T follicular helper cell (primary cell): ENCODE measurements around the gene GRK5.
"Not testable (repeated sequence)": the region's sequence is repeated elsewhere in the genome, so short reads cannot be mapped to it uniquely, and the experiment has no call there.

Experiments used
- DNase-seq: peaks from one replicate; pipeline ENCODE4 v3.0.0-alpha.2; 2020; ENCODE audit warnings: low read depth

GRK5 gene

DNA sequence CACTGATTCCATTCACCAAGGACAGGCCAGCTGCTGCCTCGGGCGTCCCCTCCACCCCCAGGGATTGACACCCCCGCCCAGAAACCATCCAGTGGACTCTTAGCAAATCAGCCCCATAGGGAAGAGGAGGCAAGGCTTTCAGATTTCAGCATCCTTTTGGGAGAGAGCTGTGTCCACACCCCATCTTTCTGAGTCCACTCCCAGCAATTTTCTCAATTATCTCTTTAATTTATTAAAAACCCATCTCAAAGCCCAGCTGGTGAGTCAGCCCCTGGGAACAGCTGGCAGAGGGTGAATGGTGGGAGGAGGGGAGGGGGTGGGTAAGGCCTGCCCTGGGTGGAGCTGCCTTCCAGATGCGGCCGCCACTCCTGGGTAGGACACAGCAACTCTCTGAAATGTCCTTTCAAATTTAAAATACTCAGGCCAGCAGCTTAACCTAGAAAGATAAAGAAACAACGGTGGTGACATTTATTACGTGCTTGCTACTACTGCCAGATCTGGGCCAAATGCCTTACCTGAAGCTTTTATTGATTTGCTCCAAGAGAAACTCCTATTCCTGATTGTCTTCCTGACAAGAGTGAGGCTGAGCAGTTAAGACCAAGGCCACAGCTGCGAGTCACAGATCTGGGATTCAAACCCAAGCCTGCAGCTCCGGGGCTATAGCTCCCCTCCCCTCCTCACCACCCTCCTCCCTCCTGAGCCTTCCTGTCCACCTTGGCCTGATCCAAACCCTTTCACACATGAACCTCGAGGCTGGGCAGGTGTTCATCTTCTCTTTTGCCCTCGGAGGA is 214.7 kb downstream of the GRK5 start:
- no peak for DNase-seq

DNA sequence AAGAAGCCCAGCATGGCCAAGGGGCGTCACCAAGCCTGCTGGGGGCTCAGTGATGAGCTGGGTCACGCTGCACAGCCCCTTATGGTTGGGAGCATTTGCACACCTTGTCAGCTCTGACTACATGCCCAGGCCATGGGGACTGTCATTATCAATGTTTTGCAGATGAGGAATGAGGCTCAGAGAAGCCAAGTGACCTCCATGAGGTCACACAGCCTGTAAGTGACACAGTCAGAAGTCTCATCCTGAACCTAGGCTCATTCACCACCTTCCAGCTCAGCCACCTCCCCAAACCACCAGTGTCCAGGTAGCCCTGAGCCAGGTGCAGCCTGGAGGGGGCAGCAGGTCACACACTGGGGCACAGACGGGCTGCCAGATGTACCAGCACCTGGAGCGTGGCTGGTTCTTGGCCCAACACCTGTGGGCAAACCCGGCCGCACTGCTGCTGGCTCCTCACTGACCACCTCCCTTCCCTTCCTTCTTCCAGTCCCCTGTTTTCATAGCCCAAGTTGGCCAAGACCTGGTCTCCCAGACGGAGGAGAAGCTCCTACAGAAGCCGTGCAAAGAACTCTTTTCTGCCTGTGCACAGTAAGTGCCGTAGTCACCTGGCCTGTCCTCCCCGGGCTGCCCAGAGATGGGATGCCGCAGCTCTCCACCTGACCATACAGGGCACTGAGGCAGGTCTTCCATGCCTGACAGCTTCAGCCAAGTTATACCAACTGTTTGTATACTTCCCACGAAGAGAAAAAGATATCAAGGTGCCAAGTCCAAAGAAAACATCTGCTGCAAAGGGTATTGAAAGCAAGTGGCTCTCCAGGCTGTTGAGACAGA is 215.5 kb downstream of the GRK5 start:
- no peak for DNase-seq

DNA sequence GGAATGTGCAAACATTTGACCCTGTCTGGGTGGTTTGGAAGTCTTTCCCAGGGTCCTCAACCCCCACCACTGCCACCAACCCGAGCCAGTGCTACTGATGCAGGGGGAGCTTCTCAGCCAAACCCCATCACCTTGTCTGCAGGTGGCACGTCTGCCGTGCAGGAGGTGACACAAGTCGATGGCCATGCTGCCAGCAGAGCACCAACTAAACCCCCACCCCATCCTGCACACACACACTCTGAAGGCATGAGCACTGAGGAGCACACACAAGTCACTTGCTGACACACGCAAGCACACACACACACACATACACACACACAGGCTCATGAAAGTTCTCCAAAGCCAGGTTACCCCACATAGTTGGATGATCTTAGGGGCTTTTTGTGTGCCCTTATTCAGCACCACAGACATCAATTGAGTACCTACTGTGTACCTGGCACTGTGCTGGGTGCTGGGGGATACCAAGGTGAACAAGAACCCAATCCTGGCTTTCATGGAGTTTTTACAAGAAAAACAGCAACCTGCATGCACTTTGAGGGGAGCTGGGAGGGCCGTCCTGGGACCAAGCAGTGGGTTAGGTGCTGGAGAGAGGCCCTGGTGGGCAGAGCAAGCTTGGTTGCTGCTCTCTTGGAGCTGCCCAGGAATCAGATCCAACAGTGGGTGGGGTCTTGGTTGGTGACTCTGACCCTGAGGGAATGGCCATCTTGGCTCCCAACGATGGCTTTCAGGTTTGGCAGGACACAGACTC is 216.3 kb downstream of the GRK5 start:
- DNase-seq = no peak

DNA sequence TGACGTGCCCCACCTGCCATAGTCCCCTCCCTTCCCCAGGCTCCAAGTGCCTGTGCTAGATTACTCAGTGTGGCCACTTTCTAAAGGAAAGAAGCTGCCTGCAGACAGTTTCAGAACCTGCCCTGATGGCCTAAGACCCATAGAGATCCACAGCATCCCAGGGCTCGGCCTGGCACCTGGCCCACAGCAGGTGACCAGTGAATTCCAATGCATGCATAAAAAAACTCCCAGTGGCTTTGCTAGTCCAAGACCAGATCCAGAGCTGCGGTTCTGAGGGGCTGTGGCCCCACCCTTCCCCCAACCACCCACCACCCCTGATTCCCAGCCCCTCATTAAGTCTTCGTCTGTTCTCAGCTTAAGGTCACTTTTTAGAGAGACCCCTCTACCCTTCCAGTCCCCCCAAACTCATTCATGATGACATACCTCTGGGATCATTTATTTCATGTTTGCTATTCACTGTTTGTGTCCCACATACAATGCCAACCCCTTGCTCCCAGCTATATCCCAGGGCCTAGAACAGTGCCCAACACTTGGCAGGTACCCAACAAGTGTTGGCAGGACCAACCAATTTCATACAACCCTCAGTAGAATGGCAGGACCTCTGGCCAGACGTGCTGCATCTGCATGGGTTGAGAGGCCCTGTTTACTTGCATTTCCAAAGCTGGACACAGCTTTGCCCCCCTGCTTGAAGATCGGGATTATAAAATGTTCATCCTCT is 217.0 kb downstream of the GRK5 start:
- no peak for DNase-seq

DNA sequence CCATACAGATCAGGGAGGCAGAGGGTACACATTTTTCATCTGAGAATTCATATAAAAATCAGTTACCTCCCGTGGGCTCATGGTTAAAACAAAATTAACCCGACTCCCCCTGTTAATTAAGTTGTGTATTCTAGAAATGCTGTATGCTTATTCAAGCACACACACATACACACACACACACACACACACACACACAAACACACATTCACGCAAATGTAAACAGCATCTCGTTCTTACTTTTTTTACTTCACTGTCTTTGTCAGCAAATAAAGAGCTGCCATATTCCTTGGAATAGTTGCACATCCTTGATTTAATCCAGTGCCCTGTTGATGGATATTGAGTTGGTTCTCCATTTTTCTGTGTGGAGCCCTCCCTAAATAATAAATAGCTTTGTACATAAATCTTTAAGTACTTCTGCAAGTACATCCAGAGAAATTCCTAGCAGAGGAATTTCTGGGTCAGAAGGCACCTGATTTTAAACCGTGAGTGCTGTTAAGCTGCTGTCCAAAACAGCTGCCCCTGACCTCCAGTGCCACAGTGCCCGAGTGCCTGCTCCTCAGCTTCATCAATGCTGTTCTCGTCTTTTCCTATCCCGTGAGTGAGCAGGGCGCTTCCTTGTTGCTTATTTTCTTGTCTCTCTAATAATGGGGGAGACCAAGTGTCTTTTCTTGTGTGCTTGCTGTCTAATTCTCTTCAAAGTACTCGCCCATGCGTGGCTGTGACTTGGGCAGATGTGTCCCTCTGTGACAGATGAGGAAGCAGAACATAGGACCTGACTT is 217.9 kb downstream of the GRK5 start:
- DNase-seq = no peak

DNA sequence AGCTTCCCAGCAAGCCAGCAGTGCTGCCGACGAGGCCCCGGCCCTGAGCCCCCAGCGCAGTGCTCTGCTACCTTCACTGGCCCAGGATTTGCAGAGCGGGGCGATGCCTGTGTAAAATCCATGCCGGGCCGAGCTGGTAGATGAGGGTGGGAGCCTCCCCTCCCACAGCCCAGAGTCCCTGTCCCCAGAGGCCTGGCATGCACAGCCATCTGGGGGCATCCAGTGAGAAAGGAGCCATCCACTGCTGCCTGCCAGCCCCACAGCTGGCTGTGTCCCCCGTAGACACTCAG is 218.5 kb downstream of the GRK5 start:
- no peak for DNase-seq

DNA sequence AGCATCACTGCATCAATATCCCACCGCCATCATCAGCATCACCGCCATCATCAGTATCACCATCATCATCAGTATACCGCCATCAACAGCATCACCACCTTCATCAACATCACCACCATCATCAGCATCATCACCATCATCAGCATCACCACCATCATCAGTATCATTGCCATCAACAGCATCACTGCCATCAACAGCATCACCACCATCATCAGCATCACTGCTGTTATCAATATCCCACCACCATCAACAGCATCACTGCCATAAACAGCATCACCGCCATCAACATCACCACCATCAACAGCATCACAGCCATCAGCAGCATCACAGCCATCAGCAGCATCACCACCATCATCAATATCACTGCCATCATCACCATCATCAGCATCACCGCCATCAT is 219.3 kb downstream of the GRK5 start:
- DNase-seq = no peak

DNA sequence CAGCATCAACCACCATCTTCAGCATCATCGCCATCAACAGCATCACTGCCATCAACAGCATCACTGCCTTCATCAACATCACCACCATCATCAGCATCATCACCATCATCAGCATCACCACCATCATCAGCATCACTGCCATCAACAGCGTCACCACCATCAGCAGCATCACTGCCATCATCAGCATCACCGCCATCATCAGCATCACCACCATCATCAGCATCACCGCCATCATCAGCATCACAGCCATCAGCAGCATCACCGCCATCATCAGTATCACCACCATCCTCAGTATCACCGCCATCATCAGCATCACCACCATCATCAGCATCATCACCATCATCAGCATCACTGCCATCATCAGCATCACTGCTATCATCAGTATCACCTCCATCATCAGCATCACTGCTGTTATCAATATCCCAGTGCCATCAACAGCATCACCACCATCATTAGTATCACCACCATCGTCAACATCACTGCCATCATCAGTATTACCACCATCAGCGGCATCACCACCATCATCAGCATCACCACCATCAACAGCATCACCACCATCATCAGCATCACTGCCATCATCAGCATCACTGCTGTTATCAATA is 220.0 kb downstream of the GRK5 start:
- no peak for DNase-seq

DNA sequence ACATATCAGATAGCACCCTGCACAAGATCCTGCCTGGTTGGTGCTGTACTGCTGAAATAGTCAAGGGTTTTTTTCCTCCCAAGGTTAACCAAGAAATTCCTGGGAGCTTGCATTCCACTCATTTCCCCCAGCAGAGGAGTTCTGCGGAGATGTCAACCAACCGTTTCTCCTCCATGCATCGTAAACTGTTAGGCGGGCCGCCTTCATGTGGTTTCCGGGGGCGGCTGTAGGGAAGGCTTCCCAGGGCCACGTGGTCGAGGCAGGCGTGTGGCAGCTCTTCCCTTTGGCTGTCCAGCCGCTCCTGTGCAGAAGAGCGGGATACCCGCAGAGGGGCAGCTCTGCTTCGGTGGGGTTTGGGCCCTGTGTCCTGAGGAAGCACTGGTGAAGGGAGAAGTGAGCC is 221.4 kb downstream of the GRK5 start:
- DNase-seq = no peak

DNA sequence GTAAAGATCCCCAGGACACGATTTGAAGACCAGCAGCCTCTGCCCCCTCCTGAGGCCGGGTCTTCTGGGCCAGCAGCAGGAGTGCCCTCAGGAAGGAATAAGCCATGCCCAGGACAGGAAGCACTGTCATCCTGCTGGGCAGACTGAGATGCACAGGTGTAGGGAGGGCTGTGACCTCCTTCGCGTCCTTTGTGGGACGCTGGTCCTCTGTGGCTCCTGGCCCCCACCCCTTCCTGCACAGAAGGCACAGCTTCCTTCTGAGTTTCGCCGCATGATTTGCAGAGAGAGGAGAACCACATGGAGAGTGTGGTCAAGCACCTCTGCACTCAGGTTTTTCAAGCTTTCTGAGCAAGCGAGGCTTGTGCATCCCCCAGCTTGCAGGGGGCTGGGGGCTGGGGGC is 222.4 kb downstream of the GRK5 start:
- no peak for DNase-seq

DNA sequence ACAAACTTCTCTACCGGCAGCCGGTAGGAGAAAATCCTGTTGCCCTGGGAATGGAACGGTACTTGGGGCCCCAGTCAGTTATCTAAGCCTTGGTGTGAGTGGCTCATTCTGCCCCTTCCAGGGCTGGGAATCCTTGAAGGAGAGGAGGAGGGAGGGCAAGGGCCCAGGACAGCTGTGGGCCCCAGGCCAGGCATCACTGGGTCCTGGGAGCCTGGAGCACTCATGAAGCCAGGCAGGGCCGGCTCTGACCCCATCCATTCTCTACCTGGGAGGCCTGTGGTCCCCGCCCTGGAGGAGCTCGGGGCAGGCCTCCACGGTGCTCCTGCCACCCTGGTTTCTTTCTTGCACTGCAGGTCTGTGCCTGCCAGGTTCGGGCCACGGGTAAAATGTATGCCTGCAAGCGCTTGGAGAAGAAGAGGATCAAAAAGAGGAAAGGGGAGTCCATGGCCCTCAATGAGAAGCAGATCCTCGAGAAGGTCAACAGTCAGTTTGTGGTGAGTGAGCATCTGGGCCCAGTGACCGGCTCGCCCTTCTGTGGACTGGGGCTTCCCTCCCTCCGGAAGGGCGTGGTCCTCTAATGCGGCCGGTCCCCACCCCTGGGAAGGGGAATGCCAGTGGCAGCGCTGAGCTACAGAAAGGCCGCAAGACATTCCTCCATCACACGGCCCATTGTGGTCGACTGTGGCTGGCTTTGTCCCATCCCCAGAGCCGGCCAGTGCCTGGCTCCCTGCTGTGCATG is 223.8 kb downstream of the GRK5 start:
- no peak for DNase-seq

DNA sequence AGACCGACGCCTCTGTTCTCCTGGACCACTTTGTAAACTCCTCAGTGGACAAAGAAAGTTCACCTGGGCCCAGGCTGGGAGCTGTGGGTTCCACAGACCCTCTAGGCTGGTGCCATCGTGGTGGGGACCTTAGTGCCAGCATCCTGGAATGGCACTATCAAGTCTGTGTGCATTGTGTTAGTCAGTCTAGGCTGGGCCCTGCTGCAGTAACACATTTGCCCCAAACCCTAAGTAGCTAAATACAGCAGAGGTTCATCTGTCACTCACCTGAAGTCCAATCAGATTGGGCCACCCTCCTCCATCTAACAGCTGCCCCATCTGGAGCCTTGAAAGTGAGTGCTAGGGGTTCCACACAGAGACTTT is 224.4 kb downstream of the GRK5 start:
- no peak for DNase-seq

DNA sequence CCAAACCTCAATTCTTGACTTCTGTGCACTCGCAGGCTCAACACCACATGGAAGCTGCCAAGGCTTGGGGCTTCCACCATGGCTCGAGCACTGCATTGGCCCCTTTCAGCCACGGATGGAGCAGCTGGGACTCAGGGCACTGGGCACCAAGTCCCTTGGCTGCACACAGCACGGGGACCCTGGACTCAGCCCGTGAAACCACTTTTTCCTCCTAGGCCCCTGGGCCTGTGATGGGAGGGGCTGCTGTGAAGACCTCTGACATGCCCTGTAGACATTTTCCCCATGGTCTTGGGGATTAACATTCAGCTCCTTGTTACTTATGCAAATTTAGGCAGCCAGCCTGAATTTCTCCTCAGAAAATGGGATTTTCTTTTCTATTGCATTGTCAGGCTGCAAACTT is 227.6 kb downstream of the GRK5 start:
- not testable (repeated sequence) for DNase-seq

DNA sequence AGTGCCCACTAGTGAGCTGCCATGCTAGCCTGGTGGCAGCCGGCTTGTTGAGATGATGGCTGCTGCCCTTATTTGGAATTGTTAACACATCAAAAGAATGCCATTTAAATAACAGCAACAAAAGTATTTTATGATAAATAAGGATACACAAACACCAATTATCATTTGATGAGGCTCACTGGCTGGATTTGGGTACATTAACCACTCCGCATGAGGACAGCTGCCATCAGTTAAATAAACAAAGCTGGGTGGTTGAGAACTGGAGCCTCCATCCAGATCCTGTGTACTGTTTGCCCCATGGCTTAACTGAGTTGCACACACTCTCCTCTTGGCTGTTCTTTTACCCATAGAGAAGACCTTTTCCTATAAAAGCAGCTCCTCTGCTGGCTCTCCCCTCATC is 231.3 kb downstream of the GRK5 start:
- no peak for DNase-seq

DNA sequence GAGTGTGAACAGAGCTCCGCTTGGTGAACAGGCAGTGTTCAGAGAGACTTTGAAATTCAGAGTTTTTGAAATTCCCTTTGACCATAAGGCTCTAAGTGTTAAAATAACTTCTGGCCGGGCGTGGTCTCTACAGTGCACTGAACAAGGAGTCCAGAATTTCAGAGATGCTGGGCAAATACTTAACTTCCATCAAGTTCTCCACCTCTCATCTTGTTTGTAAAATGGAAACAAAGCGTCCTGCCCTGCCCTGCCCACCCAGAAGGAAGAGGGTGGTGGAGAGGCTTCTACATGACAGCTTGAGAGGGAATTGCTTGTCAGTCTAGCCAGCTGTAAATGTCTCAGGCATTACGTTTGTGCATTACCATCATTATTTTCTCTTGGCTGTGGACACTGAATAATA is 232.6 kb downstream of the GRK5 start:
- no peak for DNase-seq

DNA sequence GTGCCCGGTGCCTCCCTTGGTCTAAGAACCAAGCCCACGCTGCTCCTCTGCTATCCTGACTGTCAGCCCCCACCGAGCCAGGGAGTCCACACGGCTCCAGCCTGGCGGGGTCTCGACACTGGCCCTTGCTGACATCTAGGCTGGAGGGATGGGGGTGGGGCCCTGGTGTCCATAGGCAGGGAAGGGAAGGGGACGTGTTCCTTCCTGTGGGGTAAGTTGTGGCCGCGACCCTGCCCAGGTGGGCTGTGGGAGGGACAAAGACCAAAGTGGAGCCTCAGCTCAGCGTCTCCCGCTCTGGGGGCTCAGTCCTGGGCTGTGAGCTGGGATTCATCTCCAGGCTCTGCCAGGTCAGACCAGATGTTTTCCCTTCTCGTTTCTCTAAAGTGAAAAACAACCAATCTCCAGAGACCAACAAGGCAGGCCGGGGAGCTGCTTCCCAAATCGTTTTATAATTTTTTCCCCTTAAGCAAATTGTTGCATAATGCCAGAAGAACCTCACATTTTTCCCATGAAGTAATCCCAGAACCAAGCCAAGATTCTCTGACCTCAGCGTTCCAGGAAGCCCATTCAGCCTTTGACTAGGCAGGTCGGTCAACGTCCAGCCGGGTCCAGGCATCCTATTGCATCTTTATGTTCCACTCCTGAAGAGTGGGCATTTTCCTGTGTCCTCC is 233.9 kb downstream of the GRK5 start:
- no peak for DNase-seq

DNA sequence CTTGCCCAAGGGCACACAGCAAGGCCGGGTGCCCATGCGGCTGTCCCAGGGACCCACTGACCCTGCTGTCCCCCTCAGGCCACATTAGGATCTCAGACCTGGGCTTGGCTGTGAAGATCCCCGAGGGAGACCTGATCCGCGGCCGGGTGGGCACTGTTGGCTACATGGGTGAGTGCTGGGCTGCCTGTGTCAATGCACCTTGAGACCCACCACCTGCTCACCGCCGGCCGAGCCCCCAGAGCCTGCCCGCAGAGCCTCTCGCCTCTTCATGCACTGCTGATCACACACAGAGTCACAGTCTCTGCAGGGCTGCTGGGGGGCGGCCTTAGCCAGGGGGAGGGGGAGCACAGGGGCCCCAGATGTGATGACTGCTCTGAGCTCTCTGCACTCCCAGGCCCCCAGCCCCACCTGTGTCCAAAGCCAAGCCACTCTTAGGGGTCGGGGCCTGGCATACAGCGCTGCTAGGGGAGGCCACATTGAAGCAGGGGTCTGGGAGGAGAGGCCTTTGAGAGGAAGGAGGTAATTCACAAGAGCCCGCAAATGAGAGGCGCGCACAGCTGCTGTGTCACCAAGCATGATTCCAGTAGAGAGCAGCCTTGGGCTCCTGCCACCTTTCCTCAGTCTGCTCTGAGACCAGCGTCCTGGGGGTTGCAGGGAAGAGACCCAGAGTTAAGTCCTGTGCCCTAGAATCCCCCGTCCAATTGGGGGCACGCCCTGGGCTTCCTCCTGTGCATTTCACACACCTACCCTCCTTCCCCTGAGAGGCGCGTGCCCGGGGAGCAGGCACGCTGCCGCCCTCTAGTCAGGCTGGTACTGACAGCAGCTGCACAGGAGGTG is 234.8 kb downstream of the GRK5 start:
- no peak for DNase-seq

DNA sequence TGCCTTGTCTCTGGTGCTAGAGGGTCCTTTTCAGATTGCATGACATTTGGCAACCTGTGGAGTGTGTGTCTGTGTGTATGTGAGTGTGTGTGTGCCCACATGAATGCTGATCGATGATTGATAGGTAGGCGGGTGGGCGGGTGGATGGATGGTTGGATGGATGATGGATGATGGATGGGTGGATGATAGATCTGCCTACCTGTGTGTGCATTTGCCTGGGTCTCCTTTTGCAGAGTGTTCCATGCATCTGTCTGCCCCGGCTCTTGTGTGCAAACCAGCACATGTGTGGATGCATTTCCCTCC is 235.3 kb downstream of the GRK5 start:
- no peak for DNase-seq

DNA sequence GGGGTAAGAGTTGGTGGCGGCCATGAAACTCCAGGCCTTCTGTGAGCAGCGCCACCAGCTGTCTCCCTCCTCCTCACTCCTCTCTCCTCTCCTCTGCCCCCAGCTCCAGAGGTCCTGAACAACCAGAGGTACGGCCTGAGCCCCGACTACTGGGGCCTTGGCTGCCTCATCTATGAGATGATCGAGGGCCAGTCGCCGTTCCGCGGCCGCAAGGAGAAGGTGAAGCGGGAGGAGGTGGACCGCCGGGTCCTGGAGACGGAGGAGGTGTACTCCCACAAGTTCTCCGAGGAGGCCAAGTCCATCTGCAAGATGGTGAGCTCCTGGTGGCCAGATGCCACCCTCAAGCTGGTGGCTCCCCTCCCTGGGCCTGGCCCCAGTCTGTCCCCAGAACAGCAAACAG is 236.1 kb downstream of the GRK5 start:
- DNase-seq = no peak
